ENCODE results near the gene KDM6B. TPM values are rescaled to one million over a fixed set of nuclear protein-coding genes. Genes with fewer than 3 reads are reported as not detected.

KDM6B gene
- total RNA-seq, 1 donor from 2014 or later, result 18.1 TPM

GRCh38 chr17:7840441-7840840, 6.4 kb downstream of the KDM6B start:
- DNase-seq (ENCODE audit: low spot score), result no peak
- no peak for ATAC-seq

- ATAC-seq, result no peak
- no peak for DNase-seq (ENCODE audit: low spot score)
These were observed 6.9 kb downstream of the KDM6B start for GRCh38 chr17:7840875-7841274.

GRCh38 chr17:7841396-7841914, 7.4 kb downstream of the KDM6B start:
- DNase-seq (ENCODE audit: low spot score), result peak; percentile 83

GRCh38 chr17:7841915-7842379, 7.9 kb downstream of the KDM6B start:
- ATAC-seq (peak; percentile 61), DNase-seq (ENCODE audit: low spot score) (peak; percentile 94)

More at GRCh38 chr17:7841396-7841914, 7.4 kb downstream of the KDM6B start:
- ATAC-seq, result peak; percentile 34

GRCh38 chr17:7842380-7843256, 8.6 kb downstream of the KDM6B start:
- DNase-seq (ENCODE audit: low spot score) (peak; percentile 72), ATAC-seq (peak; percentile 2)

- DNase-seq (ENCODE audit: low spot score) (no peak), ATAC-seq (no peak)
These were observed 9.2 kb downstream of the KDM6B start for GRCh38 chr17:7843257-7843535.

GRCh38 chr17:7843536-7844291, 9.7 kb downstream of the KDM6B start:
- peak; percentile 61 for ATAC-seq
- peak; percentile 91 for DNase-seq (ENCODE audit: low spot score)

GRCh38 chr17:7844292-7845154, 10.5 kb downstream of the KDM6B start:
- ATAC-seq (peak; percentile 64), DNase-seq (ENCODE audit: low spot score) (peak; percentile 93)

GRCh38 chr17:7845359-7846062, 11.5 kb downstream of the KDM6B start:
- DNase-seq (ENCODE audit: low spot score) (no peak), ATAC-seq (no peak)

GRCh38 chr17:7846063-7846735, 12.2 kb downstream of the KDM6B start:
- ATAC-seq, result no peak

GRCh38 chr17:7846765-7847661, 13.0 kb downstream of the KDM6B start:
- no peak for DNase-seq (ENCODE audit: low spot score)
- no peak for ATAC-seq

More at GRCh38 chr17:7846063-7846735, 12.2 kb downstream of the KDM6B start:
- DNase-seq (ENCODE audit: low spot score), result no peak

- no peak for DNase-seq (ENCODE audit: low spot score)
- no peak for ATAC-seq
These were observed 14.1 kb downstream of the KDM6B start for GRCh38 chr17:7848131-7848579.

- ATAC-seq (no peak), DNase-seq (ENCODE audit: low spot score) (no peak)
These were observed 14.7 kb downstream of the KDM6B start for GRCh38 chr17:7848739-7849129.

GRCh38 chr17:7849130-7849750, 15.2 kb downstream of the KDM6B start:
- DNase-seq (ENCODE audit: low spot score) (no peak), ATAC-seq (no peak)

- ATAC-seq (no peak), DNase-seq (ENCODE audit: low spot score) (no peak)
These were observed 15.9 kb downstream of the KDM6B start for GRCh38 chr17:7849751-7850504.

GRCh38 chr17:7850701-7851437, 16.9 kb downstream of the KDM6B start:
- no peak for ATAC-seq
- no peak for DNase-seq (ENCODE audit: low spot score)

All from left lobe of liver (tissue), 2 donors.